Muscle of leg (tissue), 11 donors: ENCODE measurements around the gene AGBL5. TPM values are rescaled to one million over a fixed set of nuclear protein-coding genes. Genes with fewer than 3 reads are reported as not detected.

ENCODE experiments used
- DNase-seq: peaks from one replicate; pipeline ENCODE4 v3.0.0; 2013
- H3K27ac ChIP-seq: one replicate; pipeline ENCODE4 v1.5.1; 2013; ENCODE audit warnings: mild to moderate bottlenecking, low read length, control low read depth
- H3K27me3 ChIP-seq: one replicate; pipeline ENCODE4 v1.6.1; 2013; ENCODE audit warnings: low read length; ENCODE audit not compliant: control insufficient read depth, insufficient read depth
- H3K36me3 ChIP-seq: one replicate; pipeline ENCODE4 v1.6.1; 2013; ENCODE audit warnings: low read length; ENCODE audit not compliant: control insufficient read depth, insufficient read depth
- H3K4me1 ChIP-seq: one replicate; pipeline ENCODE4 v1.6.1; 2013; ENCODE audit warnings: low read length; ENCODE audit not compliant: control insufficient read depth, insufficient read depth
- H3K4me3 ChIP-seq: one replicate; pipeline ENCODE4 v1.5.1; 2013; ENCODE audit warnings: low read length, control low read depth
- H3K9me3 ChIP-seq: replicated peaks from 2 replicates; pipeline ENCODE4 v1.6.1; 2013; ENCODE audit warnings: low read depth, low read length; ENCODE audit not compliant: control insufficient read depth
- WGBS: methylation state at CpG from one replicate; pipeline ENCODE4 v1.1.5; 2013; ENCODE audit warnings: missing lambda C conversion rate; ENCODE audit not compliant: insufficient coverage; 5-methylcytosine and 5-hydroxymethylcytosine counted together
- polyA plus RNA-seq, 8 donors: library from polyadenylated mRNA; unstranded; fragments of 120-200 nt; gene quantifications; one replicate each; pipeline versions ENCODE4 v1.2.1 to v1.2.3, GENCODE V29; 2013; ENCODE audit warnings: inconsistent platforms in 1 of 8, low replicate concordance in 1 of 8; ENCODE audit not compliant: insufficient read length in 8 of 8, insufficient read depth in 1 of 8
- total RNA-seq: library from RNA; stranded (reverse); fragments of 120-200 nt; gene quantifications from one replicate; pipeline ENCODE4 v1.2.4, GENCODE V29; 2013

AGBL5 gene
- total and polyA plus RNA-seq, 9 donors: 12.4 to 22.6 (median 20.4) TPM

DNA sequence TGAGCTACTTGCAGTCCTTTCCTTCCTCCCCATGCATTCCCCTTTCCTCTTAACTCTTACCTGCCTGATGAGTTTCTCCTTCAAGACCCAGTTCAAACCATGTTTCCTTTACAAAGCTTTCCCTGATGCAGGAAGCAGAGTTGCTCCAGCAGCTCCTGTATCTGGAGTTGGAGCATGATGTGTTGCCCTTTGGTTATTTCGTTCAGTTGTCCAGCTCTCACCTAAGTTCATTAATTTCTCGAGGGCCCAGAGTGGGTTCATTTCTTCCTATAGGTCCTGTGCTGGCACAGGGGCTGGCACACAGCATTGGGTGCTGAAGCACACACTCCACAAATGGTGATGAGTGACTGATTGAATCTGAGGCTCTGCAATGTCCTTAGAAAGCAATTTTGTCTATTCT, 41.8 kb upstream of the AGBL5 start:
- H3K27me3 ChIP-seq: no peaks in the 10 kb centered on the region
- no peak overlapping the region for H3K4me3 ChIP-seq
- H3K27ac ChIP-seq: no peak overlapping the region
- H3K4me1 ChIP-seq: no peaks in the 10 kb centered on the region
- no peak for DNase-seq
- H3K36me3 ChIP-seq: no peaks in the 10 kb centered on the region
- no CpG with 5 or more reads among the region's 2 CpGs for WGBS
- no peaks in the 10 kb centered on the region for H3K9me3 ChIP-seq

DNA sequence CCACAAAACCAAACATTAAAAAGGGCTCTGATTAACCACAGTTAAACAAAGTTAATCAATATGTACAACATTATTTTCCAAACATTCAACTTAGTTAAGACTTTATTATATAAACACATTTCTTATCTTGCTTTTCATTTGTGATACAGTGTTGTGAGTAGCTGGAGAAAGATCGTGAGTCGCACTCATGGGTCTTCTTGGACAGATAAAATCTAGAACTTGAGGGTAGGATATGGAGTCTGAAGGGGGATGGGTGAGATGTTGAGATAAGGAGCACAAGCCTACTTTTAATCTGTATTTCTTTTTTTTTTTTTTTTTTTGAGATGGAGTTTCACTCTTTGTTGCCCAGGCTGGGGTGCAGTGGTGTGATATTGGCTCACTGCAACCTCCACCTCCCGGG, 41.3 kb upstream of the AGBL5 start:
- Histone ChIP-seq H3K27ac (no peak overlapping the region), H3K27me3 (no peaks in the 10 kb centered on the region), H3K9me3 (no peaks in the 10 kb centered on the region), H3K4me1 (peaks cover 3% of the 10 kb centered on the region), H3K36me3 (no peaks in the 10 kb centered on the region), H3K4me3 (no peak overlapping the region)
- no peak for DNase-seq
- no CpG with 5 or more reads among the region's 3 CpGs for WGBS

DNA sequence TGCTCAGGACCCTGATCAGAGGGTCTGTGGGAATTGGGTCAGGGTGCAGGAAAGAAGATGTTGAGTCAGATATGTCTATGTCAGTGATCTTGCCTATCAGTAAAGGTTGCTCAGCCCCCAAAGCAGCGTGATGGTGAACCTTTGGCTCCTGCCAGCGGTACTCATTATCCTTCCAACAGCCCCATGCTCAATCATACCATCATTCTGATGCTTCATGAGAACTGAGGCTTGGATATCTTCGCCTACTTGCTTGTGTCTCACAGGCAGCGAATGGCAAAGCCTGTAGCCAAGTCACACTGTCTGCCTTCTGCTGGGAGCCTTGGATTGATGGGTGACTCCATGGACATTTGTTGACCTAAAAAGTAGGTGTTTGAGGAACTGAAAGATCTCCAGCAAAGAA, 37.7 kb upstream of the AGBL5 start:
- H3K9me3 ChIP-seq: no peaks in the 10 kb centered on the region
- no peaks in the 10 kb centered on the region for H3K36me3 ChIP-seq
- WGBS: 88% methylated on average over 4 of the region's 4 CpGs
- H3K4me3 ChIP-seq: no peak overlapping the region
- no peaks in the 10 kb centered on the region for H3K27me3 ChIP-seq
- peaks cover 25% of the 10 kb centered on the region for H3K4me1 ChIP-seq
- H3K27ac ChIP-seq: no peak overlapping the region
- DNase-seq: no peak

DNA sequence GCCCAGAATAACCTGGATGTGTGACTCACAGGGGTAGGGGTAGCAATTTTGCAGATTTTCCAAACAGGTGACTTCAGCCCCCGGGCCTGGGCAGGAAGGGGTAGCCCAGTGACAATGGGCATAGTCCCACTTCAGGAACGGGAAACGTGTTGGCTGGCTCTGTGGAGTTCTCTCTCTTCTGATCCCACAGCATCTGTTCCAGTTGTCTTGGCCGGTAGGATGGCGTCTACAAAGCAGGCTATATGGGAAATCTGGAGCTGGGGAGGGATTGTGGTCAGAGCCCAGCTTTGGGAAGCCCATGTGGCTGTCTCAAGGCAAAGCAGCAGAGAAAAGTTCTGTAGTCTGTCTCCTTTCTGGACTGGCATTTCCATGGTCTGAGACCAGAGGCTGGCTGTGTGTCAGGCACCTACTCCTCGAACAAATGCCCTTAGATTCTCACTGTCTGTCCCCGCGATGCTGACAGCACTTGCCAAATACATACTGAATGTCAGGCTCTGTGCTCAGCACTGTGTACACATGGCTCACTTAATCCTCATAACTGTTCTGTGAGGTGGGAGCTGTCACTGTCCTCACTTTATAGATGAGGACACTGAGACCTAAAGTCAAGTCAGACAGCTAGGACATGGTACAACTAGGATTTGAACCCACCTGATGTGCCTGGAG, 36.6 kb upstream of the AGBL5 start:
- H3K4me3 ChIP-seq: no peak overlapping the region
- peaks cover 25% of the 10 kb centered on the region for H3K4me1 ChIP-seq
- no peak overlapping the region for H3K27ac ChIP-seq
- H3K36me3 ChIP-seq: no peaks in the 10 kb centered on the region
- DNase-seq: no peak
- H3K9me3 ChIP-seq: no peaks in the 10 kb centered on the region
- H3K27me3 ChIP-seq: no peaks in the 10 kb centered on the region
- WGBS: 75% methylated on average over 1 of the region's 8 CpGs

DNA sequence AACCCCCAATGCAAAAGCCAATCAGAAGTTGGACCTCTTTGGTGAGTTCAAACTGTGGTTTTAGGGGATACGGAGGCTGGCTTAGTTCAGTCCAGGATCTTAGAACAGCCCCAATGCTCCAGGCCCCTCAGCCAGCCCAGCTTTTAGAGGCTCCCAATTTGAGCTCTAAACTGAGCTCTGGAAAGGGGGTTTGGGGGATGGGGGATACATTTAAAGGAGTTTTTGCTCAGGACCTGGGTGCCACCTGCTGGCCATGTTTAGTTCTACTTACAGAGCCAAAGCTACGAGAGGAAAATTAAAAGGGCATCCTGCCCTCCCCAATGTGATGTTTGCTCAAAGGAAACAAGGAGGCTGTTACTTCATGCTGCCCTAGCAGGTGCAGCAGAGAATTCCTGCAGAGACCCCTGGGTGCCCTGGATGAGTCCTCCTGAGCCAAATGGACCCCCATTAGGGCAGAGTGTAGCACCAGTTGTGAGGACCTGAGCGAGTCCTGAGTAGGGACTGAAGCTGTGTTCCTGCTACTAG, 34.6 kb upstream of the AGBL5 start:
- Histone ChIP-seq H3K4me3 (no peak overlapping the region), H3K36me3 (no peaks in the 10 kb centered on the region), H3K27me3 (no peaks in the 10 kb centered on the region), H3K9me3 (no peaks in the 10 kb centered on the region), H3K27ac (no peak overlapping the region), H3K4me1 (peaks cover 36% of the 10 kb centered on the region)
- peak; percentile 57 for DNase-seq
- WGBS: 42% methylated on average over 2 of the region's 3 CpGs

DNA sequence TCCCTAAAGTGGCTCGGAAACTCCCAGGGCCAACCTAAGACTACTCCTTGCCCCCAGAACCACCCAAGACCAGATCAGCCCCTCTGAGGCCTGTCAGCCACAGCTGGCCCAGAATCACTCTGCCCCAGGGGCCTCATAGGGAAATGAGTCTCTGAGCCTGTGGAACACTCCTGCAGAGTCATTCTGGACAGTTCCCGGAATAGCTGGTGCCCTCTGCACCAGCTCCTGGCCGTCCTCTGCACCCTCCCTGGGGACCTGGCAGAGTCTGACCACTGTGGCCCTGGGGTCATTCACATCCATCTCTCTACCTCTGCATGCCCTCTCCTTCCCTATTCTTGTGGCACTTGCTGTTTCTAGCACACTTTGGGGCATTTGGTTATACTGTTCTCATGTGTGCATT, 33.3 kb upstream of the AGBL5 start:
- H3K27ac ChIP-seq: peak overlapping the region; percentile 20
- H3K27me3 ChIP-seq: no peaks in the 10 kb centered on the region
- DNase-seq: no peak
- peaks cover 11% of the 10 kb centered on the region for H3K36me3 ChIP-seq
- H3K9me3 ChIP-seq: no peaks in the 10 kb centered on the region
- no peak overlapping the region for H3K4me3 ChIP-seq
- 54% methylated on average over 3 of the region's 3 CpGs for WGBS
- peaks cover 39% of the 10 kb centered on the region for H3K4me1 ChIP-seq

DNA sequence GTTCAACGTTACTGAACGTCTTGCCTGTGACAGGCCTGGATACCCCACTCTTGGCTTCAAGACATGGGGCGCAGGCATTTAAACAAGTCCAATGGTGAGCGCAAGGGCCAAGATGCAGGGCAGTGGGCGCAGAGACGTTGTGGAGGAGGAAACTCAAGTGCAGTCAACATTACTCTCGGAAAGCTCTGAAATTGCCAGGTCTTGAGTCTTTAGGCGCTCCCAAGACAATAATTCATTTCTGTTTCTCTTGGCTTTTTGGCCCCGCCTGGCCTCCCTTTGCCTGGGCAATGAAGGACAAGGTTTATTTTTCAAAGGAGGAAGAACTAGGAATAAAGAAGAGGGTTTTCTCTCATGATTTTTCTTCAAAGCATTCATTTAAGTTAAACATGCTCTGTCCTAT, 32.0 kb upstream of the AGBL5 start:
- Histone ChIP-seq H3K36me3 (peaks cover 21% of the 10 kb centered on the region), H3K27me3 (no peaks in the 10 kb centered on the region), H3K4me1 (peaks cover 39% of the 10 kb centered on the region), H3K27ac (no peak overlapping the region), H3K4me3 (no peak overlapping the region), H3K9me3 (no peaks in the 10 kb centered on the region)
- 84% methylated on average over 8 of the region's 9 CpGs for WGBS
- no peak for DNase-seq

DNA sequence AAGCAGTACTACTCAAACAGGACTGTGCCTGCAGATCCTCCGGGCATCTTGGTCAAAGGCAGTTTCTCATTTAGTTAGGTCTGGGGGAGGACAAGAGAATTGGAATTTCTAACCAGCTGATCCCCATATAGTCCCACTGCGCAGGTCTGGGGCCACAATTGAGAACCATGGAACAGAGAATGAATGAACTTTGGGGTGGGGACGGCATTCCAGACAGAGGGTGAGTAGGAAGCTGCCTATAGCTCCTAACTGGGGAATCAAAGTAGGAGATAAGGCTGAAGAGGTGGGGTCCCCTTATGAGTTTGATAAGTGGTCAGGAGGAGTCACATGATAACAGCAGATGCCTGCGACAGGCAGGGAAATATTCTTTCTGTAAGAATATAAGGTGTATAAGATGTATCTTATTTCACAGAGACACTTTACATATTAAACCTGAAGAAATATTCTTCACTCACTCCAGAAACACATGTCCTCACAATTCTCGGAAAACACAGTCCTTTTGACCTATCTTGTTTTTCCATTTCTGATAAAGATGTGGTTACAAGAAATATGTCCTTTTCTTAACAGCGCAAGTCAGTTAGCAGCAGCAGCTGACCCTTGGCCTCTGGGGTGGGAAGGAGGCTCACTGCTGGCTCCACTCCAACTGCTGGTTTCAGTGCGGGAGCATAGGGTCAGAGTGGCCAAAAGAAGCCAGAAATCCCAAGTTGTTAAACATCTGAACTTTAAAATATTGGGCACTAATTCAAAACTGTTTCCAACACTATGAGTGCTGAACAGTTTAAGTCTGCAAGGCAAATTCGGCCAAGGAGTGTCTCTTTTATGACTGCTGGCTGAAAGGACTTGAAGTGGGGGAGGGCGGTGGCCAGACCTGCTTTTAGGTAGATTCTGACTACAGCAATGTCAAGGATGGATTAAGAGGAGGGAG, 31.3 kb upstream of the AGBL5 start:
- 52% methylated on average over 4 of the region's 9 CpGs for WGBS
- H3K4me3 ChIP-seq: no peak overlapping the region
- no peaks in the 10 kb centered on the region for H3K9me3 ChIP-seq
- H3K36me3 ChIP-seq: peaks cover 24% of the 10 kb centered on the region
- DNase-seq: peak; percentile 73
- peaks cover 42% of the 10 kb centered on the region for H3K4me1 ChIP-seq
- peak overlapping the region; percentile 23 for H3K27ac ChIP-seq
- H3K27me3 ChIP-seq: no peaks in the 10 kb centered on the region

DNA sequence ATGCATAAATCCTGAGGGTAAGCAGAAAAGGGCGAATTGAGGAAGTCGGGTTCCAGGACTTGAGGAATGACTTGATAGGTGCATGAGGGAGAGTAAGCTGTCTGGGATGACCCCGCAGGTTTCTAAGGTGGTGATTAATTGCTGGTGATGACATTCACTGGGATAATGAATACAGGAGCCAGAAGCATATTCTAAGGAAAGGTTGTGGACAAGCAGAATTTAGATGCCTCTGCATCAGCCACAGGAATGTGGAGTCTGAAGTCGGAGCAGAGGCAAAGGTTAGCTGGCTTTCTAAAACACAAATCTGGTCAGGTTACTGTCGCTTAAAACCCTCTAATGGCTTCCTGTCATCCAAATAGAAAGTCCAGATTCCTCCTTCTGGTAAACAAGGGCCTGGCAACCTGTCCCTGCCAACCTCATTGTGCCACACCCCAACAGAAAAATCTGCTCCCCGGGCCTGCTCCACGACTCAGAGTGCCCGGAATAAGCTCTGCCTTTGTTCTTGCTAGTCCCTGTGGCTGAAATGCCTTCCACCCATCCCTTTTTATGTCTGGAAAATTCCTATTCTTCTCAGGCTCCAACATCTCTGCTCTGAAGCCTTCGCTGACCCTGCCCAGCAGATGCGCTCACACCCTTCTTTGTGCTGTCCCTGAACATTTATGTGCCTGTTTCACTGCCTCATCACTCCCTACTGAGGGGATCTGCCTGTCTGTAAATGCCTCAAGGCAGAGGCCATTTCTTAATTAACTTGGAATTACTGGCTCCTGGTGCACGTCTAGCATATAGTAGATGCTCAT, 30.0 kb upstream of the AGBL5 start:
- 62% methylated on average over 10 of the region's 11 CpGs for WGBS
- H3K36me3 ChIP-seq: peaks cover 28% of the 10 kb centered on the region
- H3K4me1 ChIP-seq: peaks cover 49% of the 10 kb centered on the region
- no peaks in the 10 kb centered on the region for H3K27me3 ChIP-seq
- H3K27ac ChIP-seq: no peak overlapping the region
- H3K4me3 ChIP-seq: no peak overlapping the region
- no peaks in the 10 kb centered on the region for H3K9me3 ChIP-seq
- DNase-seq: no peak

DNA sequence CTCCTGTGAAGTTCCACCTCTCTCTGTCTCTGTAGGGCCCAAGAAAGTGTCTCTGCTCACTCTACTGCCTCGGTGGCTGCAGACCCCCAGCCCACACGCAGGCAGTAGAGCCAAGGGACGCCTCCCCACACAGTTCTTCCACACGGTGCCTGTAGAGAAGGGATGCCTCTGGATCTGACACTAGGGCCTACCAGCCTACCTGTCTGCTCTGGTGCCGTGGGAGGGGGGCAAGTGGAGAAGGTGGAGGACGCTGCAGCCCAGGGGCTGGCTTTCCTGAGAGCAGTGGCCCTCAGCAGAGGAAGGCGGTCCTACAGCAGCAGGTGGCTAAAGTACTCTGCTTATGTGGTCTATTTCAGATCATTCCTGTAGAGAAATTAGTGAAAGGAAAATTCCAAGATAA, 27.7 kb upstream of the AGBL5 start:
- H3K36me3 ChIP-seq: peaks cover 31% of the 10 kb centered on the region
- peaks cover 47% of the 10 kb centered on the region for H3K4me1 ChIP-seq
- no peaks in the 10 kb centered on the region for H3K9me3 ChIP-seq
- no peak for DNase-seq
- 76% methylated on average over 4 of the region's 7 CpGs for WGBS
- H3K4me3 ChIP-seq: no peak overlapping the region
- no peak overlapping the region for H3K27ac ChIP-seq
- no peaks in the 10 kb centered on the region for H3K27me3 ChIP-seq
